ENCODE measurements around the gene UGT1A8.
"Not testable (repeated sequence)": the region's sequence is repeated elsewhere in the genome, so short reads cannot be mapped to it uniquely, and the experiment has no call there.

The UGT1A8 gene

DNA sequence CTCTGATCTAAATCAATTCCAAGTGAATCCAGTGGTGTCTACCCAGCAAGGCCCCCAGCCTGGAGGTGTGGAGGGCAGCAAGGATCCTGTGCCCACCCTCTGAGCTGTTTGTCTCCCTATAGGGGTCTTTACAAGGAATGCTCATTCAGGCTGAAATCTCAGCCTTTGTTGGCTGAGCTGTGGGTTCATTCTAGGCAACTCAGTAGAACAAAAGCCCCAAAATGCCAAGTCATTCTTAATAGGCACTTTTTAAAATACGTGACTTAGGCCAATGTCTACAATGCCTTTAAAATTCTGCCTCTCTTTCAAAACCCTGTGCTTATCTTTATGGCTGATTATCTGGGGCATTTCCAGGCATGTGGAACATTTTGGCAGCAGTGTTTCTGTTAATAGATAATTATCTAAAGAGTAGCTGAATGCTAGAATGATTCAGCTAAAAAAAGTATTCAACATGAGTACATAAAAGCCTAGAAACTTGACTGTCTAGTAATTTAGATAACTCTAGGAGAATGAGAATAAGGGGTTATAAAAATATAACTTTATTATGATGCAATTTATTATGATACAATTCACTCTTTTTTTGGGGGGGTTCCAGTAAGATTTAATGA, 82.7 kb downstream of the UGT1A8 start:
- CTCF ChIA-PET, result no interaction called here
- TF ChIP-seq FOXK2 (IDR thresholded peaks at IDR 0.05), result no peak
- no peak for TF ChIP-seq L3MBTL2 (conservative IDR thresholded peaks at IDR 0.05)
- no peak for TF ChIP-seq LEF1 (IDR thresholded peaks at IDR 0.05; ENCODE audit: borderline replicate concordance)
- TF ChIP-seq CTBP1 (IDR thresholded peaks at IDR 0.05; ENCODE audit: borderline replicate concordance), result no peak
- no peak for TF ChIP-seq ZNF384 (IDR thresholded peaks at IDR 0.05)
- no peak for TF ChIP-seq BHLHE40 (IDR thresholded peaks at IDR 0.05; ENCODE audit: borderline replicate concordance)
- no peak for TF ChIP-seq FOXA1 (IDR thresholded peaks at IDR 0.05)
- no peak for TF ChIP-seq ARNT (IDR thresholded peaks at IDR 0.05)
- no peak for TF ChIP-seq ELF4 (IDR thresholded peaks at IDR 0.05)
- TF ChIP-seq NFRKB (IDR thresholded peaks at IDR 0.05), result no peak
- TF ChIP-seq SUZ12 (IDR thresholded peaks at IDR 0.05), result no peak
- no peak for TF ChIP-seq SP1 (IDR thresholded peaks at IDR 0.05)
- TF ChIP-seq HDGF (IDR thresholded peaks at IDR 0.05; ENCODE audit: borderline replicate concordance), result no peak
- TF ChIP-seq, protein P1, sequence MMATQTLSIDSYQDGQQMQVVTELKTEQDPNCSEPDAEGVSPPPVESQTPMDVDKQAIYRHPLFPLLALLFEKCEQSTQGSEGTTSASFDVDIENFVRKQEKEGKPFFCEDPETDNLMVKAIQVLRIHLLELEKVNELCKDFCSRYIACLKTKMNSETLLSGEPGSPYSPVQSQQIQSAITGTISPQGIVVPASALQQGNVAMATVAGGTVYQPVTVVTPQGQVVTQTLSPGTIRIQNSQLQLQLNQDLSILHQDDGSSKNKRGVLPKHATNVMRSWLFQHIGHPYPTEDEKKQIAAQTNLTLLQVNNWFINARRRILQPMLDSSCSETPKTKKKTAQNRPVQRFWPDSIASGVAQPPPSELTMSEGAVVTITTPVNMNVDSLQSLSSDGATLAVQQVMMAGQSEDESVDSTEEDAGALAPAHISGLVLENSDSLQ (IDR thresholded peaks at IDR 0.05), result no peak
- POLR2A ChIA-PET, result no interaction called here
- DNase-seq (ENCODE audit: extremely low spot score), result no peak

GRCh38 chr2:233700842-233701241, 83.4 kb downstream of the UGT1A8 start:
- DNase-seq (ENCODE audit: extremely low spot score); POLR2A ChIA-PET; CTCF ChIA-PET: not testable (repeated sequence)

- no peak for TF ChIP-seq ARNT (IDR thresholded peaks at IDR 0.05)
- TF ChIP-seq ELF4 (IDR thresholded peaks at IDR 0.05), result no peak
- no peak for TF ChIP-seq TARDBP (IDR thresholded peaks at IDR 0.05)
- no peak for TF ChIP-seq ZNF384 (IDR thresholded peaks at IDR 0.05)
- TF ChIP-seq LEF1 (IDR thresholded peaks at IDR 0.05; ENCODE audit: borderline replicate concordance), result no peak
- no peak for TF ChIP-seq SP1 (IDR thresholded peaks at IDR 0.05)
- TF ChIP-seq SUZ12 (IDR thresholded peaks at IDR 0.05), result no peak
- TF ChIP-seq NFRKB (IDR thresholded peaks at IDR 0.05), result no peak
- no peak for TF ChIP-seq L3MBTL2 (conservative IDR thresholded peaks at IDR 0.05)
- TF ChIP-seq FOXM1 (IDR thresholded peaks at IDR 0.05; ENCODE audit: borderline replicate concordance), result no peak
- TF ChIP-seq, protein P1 (IDR thresholded peaks at IDR 0.05), result no peak
- TF ChIP-seq BHLHE40 (IDR thresholded peaks at IDR 0.05; ENCODE audit: borderline replicate concordance), result no peak
- TF ChIP-seq HDGF (IDR thresholded peaks at IDR 0.05; ENCODE audit: borderline replicate concordance), result no peak
- POLR2A ChIA-PET, result no interaction called here
- CTCF ChIA-PET, result no interaction called here
- no peak for DNase-seq (ENCODE audit: extremely low spot score)
Measured at GRCh38 chr2:233702238-233702637, 84.8 kb downstream of the UGT1A8 start.

DNA sequence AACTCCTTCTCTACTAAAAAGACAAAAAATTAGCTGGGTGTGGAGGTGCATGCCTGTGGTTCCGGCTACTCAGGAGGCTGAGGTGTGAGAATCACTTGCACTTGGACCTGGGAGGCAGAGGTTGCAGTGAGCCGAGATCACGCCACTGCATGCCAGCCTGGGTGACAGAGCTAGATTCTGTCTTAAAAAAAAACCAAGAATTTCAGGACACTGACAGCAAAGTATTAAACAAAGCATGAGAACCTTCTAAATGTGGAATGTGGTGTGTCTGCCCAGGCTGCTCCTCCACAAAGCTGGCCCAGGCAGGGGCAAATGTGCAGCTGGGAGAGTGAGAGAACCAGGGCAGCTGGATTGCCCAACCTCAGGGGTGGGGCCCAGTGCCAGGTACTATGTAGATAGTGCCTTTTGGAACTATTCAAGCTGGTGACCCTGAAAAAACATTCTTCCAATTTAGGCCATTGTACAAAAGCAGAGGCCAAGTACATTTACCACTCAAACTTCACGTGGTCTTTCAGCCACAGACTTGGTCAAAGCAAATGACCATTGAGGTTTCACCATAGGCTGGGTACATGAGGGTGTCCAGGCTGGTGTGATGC, 88.6 kb downstream of the UGT1A8 start:
- CTCF ChIA-PET, result no interaction called here
- no peak for DNase-seq (ENCODE audit: extremely low spot score)
- POLR2A ChIA-PET, result no interaction called here
- TF ChIP-seq FOXM1 (IDR thresholded peaks at IDR 0.05; ENCODE audit: borderline replicate concordance) (no peak), HDGF (IDR thresholded peaks at IDR 0.05; ENCODE audit: borderline replicate concordance) (no peak)

- CTCF ChIA-PET, result no interaction called here
- no peak for TF ChIP-seq HDGF (IDR thresholded peaks at IDR 0.05; ENCODE audit: borderline replicate concordance)
- TF ChIP-seq ZNF384 (IDR thresholded peaks at IDR 0.05), result no peak
- no peak for TF ChIP-seq BHLHE40 (IDR thresholded peaks at IDR 0.05; ENCODE audit: borderline replicate concordance)
- no peak for TF ChIP-seq CTBP1 (IDR thresholded peaks at IDR 0.05; ENCODE audit: borderline replicate concordance)
- no peak for TF ChIP-seq SP1 (IDR thresholded peaks at IDR 0.05)
- no peak for TF ChIP-seq TARDBP (IDR thresholded peaks at IDR 0.05)
- TF ChIP-seq FOXK2 (IDR thresholded peaks at IDR 0.05), result no peak
- no peak for TF ChIP-seq SUZ12 (IDR thresholded peaks at IDR 0.05)
- TF ChIP-seq ELF4 (IDR thresholded peaks at IDR 0.05), result no peak
- no peak for TF ChIP-seq FOXM1 (IDR thresholded peaks at IDR 0.05; ENCODE audit: borderline replicate concordance)
- no peak for TF ChIP-seq NFRKB (IDR thresholded peaks at IDR 0.05)
- no peak for TF ChIP-seq FOXA1 (IDR thresholded peaks at IDR 0.05)
- no peak for TF ChIP-seq L3MBTL2 (conservative IDR thresholded peaks at IDR 0.05)
- TF ChIP-seq LEF1 (IDR thresholded peaks at IDR 0.05; ENCODE audit: borderline replicate concordance), result no peak
- TF ChIP-seq ARNT (IDR thresholded peaks at IDR 0.05), result no peak
- TF ChIP-seq, protein P1 (IDR thresholded peaks at IDR 0.05), result no peak
- no peak for DNase-seq (ENCODE audit: extremely low spot score)
- POLR2A ChIA-PET, result no interaction called here
Measured at GRCh38 chr2:233706720-233707119, 89.3 kb downstream of the UGT1A8 start.

DNA sequence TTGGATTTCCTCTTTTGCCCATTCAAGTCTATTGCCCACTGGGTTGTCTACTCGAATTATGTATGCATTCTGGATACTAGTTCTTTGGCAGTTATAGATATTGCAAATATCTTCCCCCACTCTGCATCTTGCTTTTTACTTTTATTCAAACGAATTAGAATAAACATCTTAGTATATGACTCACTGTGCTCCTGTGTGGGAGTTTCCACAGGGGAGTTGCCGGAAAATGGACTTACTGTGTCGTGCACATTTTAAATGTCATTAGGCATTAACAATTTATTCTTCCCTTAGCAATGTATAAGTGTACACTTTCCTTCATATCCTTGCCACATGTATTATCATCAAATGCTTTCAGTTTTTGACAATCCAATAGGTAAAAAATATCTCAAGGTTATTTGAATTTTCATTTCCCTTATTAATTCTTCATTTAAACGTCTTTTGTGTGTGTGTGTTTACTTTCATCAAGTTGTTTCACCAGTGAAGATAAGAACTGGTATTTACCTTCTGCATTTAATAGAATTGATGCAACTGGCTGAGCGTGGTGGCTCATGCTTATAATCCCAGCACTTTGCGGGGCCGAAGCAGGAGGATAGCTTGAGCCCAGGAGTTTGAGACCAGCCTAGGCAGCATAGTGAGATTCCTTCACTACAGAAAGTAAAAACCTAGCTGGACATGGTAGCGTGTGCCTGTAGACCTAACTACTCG, 90.7 kb downstream of the UGT1A8 start:
- ChIA-PET POLR2A (no interaction called here), CTCF (interaction anchor here (0.6 kb wide), 1 partner anchor 1972 kb away, joined by 3 read pairs; no protein-coding TSS in a partner anchor)
- TF ChIP-seq CTBP1 (IDR thresholded peaks at IDR 0.05; ENCODE audit: borderline replicate concordance) (no peak), FOXK2 (IDR thresholded peaks at IDR 0.05) (no peak), NFRKB (IDR thresholded peaks at IDR 0.05) (no peak), HDGF (IDR thresholded peaks at IDR 0.05; ENCODE audit: borderline replicate concordance) (no peak), ARNT (IDR thresholded peaks at IDR 0.05) (no peak), LEF1 (IDR thresholded peaks at IDR 0.05; ENCODE audit: borderline replicate concordance) (no peak), L3MBTL2 (conservative IDR thresholded peaks at IDR 0.05) (no peak), BHLHE40 (IDR thresholded peaks at IDR 0.05; ENCODE audit: borderline replicate concordance) (no peak), FOXA1 (IDR thresholded peaks at IDR 0.05) (no peak), ZNF384 (IDR thresholded peaks at IDR 0.05) (no peak), ELF4 (IDR thresholded peaks at IDR 0.05) (no peak), SUZ12 (IDR thresholded peaks at IDR 0.05) (no peak), TARDBP (IDR thresholded peaks at IDR 0.05) (no peak)
- TF ChIP-seq, protein P1 (IDR thresholded peaks at IDR 0.05), result no peak
- no peak for DNase-seq (ENCODE audit: extremely low spot score)
